Endothelial cell (in vitro differentiated cells): ENCODE data around the gene ENKD1. TPM values are rescaled to one million over a fixed set of nuclear protein-coding genes. Genes with fewer than 3 reads are reported as not detected.

Experiments used
- DNase-seq: peaks from one replicate; pipeline ENCODE4 v3.0.0; 2021; ENCODE audit warnings: low spot score
- H3K27ac Mint-ChIP-seq: one replicate; pipeline ENCODE4 v1.8.0; 2021; ENCODE audit warnings: mixed read lengths, inconsistent platforms; ENCODE audit not compliant: unreplicated experiment
- H3K27me3 Mint-ChIP-seq: one replicate; pipeline ENCODE4 v1.8.0; 2021; ENCODE audit warnings: mild to moderate bottlenecking, moderate library complexity, mixed read lengths, inconsistent platforms; ENCODE audit not compliant: unreplicated experiment
- H3K36me3 Mint-ChIP-seq: one replicate; pipeline ENCODE4 v1.8.0; 2021; ENCODE audit warnings: mild to moderate bottlenecking, low read depth, mixed read lengths, inconsistent platforms; ENCODE audit not compliant: unreplicated experiment
- H3K4me1 Mint-ChIP-seq: one replicate; pipeline ENCODE4 v1.8.0; 2021; ENCODE audit warnings: mild to moderate bottlenecking, mixed read lengths, inconsistent platforms; ENCODE audit not compliant: unreplicated experiment
- H3K4me3 Mint-ChIP-seq: one replicate; pipeline ENCODE4 v1.8.0; 2021; ENCODE audit warnings: mild to moderate bottlenecking, mixed read lengths, inconsistent platforms; ENCODE audit not compliant: unreplicated experiment
- H3K9me3 Mint-ChIP-seq: one replicate; pipeline ENCODE4 v1.8.0; 2021; ENCODE audit warnings: mixed read lengths, inconsistent platforms; ENCODE audit not compliant: unreplicated experiment
- total RNA-seq: library from RNA; stranded (reverse); fragmentation: NEBNext Ultra II Directional; extraction: Animal tissue kit (Norgen Biotek cat#: 25700); gene quantifications from one replicate; pipeline ENCODE4 v1.2.1, GENCODE V29; 2021; ENCODE audit not compliant: unreplicated experiment
- TF ChIP-seq, protein P1 (sequence below): fragments of 200-600 bp; sonication (generic); IDR thresholded peaks from one replicate; pipeline ENCODE4 v1.5.0; 2021; ENCODE audit warnings: antibody characterized with exemption; ENCODE audit not compliant: unreplicated experiment

The ENKD1 gene
- total RNA-seq, 1 donor from 2014 or later = 9.9 TPM

- Mint-ChIP-seq H3K36me3 (no peaks in the 10 kb centered on the region), H3K4me1 (peaks cover 7% of the 10 kb centered on the region), H3K9me3 (no peaks in the 10 kb centered on the region), H3K27ac (no peak overlapping the region), H3K27me3 (no peaks in the 10 kb centered on the region), H3K4me3 (no peak overlapping the region)
- no peak for DNase-seq
- TF ChIP-seq, protein P1, sequence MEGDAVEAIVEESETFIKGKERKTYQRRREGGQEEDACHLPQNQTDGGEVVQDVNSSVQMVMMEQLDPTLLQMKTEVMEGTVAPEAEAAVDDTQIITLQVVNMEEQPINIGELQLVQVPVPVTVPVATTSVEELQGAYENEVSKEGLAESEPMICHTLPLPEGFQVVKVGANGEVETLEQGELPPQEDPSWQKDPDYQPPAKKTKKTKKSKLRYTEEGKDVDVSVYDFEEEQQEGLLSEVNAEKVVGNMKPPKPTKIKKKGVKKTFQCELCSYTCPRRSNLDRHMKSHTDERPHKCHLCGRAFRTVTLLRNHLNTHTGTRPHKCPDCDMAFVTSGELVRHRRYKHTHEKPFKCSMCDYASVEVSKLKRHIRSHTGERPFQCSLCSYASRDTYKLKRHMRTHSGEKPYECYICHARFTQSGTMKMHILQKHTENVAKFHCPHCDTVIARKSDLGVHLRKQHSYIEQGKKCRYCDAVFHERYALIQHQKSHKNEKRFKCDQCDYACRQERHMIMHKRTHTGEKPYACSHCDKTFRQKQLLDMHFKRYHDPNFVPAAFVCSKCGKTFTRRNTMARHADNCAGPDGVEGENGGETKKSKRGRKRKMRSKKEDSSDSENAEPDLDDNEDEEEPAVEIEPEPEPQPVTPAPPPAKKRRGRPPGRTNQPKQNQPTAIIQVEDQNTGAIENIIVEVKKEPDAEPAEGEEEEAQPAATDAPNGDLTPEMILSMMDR = no peak
Measured at GRCh38 chr16:67704110-67704509, 37.6 kb upstream of the ENKD1 start.

DNA sequence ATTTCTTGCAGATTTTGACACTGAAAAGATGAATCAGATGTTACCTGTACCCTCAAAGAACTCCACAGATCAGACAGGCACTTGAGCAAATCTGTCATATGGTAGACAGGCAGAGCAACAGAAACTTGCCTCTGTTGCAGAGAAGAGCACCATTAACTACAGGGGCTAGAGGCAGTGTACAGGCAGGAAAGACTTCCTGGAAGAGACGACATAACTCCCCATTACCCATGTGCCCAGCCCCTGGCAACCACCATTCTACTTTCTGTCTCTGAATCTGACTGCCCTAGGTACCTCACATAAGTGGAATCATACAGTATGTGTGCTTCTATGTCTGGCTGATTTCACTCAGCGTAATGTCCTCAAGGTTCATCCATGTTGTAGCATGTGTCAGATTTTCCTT lies 37.1 kb upstream of the ENKD1 start:
- no peak for DNase-seq
- Mint-ChIP-seq H3K9me3 (no peaks in the 10 kb centered on the region), H3K4me1 (peaks cover 7% of the 10 kb centered on the region), H3K4me3 (no peak overlapping the region), H3K27me3 (no peaks in the 10 kb centered on the region), H3K27ac (no peak overlapping the region), H3K36me3 (peaks cover 3% of the 10 kb centered on the region)
- TF ChIP-seq, protein P1 = no peak

GRCh38 chr16:67702130-67702529 lies 35.6 kb upstream of the ENKD1 start:
- H3K27me3 Mint-ChIP-seq = no peaks in the 10 kb centered on the region
- H3K36me3 Mint-ChIP-seq = peaks cover 14% of the 10 kb centered on the region
- H3K4me3 Mint-ChIP-seq = no peak overlapping the region
- DNase-seq = no peak
- no peaks in the 10 kb centered on the region for H3K9me3 Mint-ChIP-seq
- H3K27ac Mint-ChIP-seq = no peak overlapping the region
- peaks cover 16% of the 10 kb centered on the region for H3K4me1 Mint-ChIP-seq
- TF ChIP-seq, protein P1 = no peak

DNA sequence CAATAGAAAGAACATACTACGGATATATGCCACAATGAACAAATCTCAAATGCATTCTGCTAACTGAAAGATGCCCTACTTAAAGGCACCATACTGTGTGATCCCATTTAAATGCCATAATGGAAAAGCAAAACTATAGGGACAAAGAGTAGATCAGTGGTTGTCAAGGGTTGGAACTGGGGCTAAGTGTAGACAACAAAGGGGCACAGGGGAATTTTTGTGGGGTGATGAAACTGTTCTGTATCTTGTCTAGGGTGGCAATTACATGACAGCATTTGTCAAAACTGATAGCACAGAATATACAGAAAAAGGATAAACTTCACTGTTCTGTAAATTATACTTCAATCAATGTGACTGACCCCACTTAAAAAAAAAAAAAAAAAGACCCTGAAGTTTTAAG lies 34.9 kb upstream of the ENKD1 start:
- no peaks in the 10 kb centered on the region for H3K9me3 Mint-ChIP-seq
- peaks cover 14% of the 10 kb centered on the region for H3K36me3 Mint-ChIP-seq
- H3K27me3 Mint-ChIP-seq = no peaks in the 10 kb centered on the region
- TF ChIP-seq, protein P1 = no peak
- H3K27ac Mint-ChIP-seq = no peak overlapping the region
- no peak overlapping the region for H3K4me3 Mint-ChIP-seq
- H3K4me1 Mint-ChIP-seq = peaks cover 20% of the 10 kb centered on the region
- DNase-seq = no peak

DNA sequence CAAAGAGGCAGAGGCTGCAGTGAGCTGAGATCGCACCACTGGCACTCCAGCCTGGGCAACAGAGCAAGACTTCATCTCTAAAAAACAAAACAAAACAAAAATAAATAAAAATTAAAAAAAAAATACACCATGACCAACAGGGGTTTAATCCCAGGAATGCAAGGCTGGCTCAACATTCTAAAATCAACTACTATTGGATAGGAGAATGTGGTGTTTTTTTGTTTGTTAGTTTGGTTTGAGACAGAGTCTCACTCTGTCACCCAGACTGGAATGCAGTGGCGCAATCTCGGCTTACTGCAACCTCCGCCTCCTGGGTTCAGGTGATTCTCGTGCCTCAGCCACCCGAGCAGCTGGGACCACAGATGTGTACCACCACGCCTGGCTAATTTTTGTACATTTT lies 32.7 kb upstream of the ENKD1 start:
- H3K4me1 Mint-ChIP-seq = peaks cover 20% of the 10 kb centered on the region
- no peaks in the 10 kb centered on the region for H3K27me3 Mint-ChIP-seq
- H3K4me3 Mint-ChIP-seq = no peak overlapping the region
- TF ChIP-seq, protein P1 = no peak
- no peak overlapping the region for H3K27ac Mint-ChIP-seq
- H3K9me3 Mint-ChIP-seq = no peaks in the 10 kb centered on the region
- no peak for DNase-seq
- H3K36me3 Mint-ChIP-seq = peaks cover 14% of the 10 kb centered on the region
